WERI-Rb-1 (cell line): ENCODE data around the gene NTRK2.

ENCODE experiments used
- DNase-seq: peaks from one replicate; pipeline ENCODE4 v3.0.0-alpha.2; 2020
- H3K27ac ChIP-seq: fragments of 250-450 bp; sonication (Bioruptor Pico); 2 replicates; pipeline ENCODE4 v1.5.1; 2020; ENCODE audit warnings: mild to moderate bottlenecking, moderate library complexity
- H3K27me3 ChIP-seq: fragments of 250-450 bp; sonication (Bioruptor Pico); 2 replicates; pipeline ENCODE4 v1.5.1; 2021; ENCODE audit warnings: mild to moderate bottlenecking, low read depth, moderate library complexity; ENCODE audit not compliant: insufficient read depth, severe bottlenecking
- H3K36me3 ChIP-seq: fragments of 250-450 bp; sonication (Bioruptor Pico); 2 replicates; pipeline ENCODE4 v1.5.1; 2020; ENCODE audit warnings: mild to moderate bottlenecking, moderate library complexity
- H3K4me3 ChIP-seq: 2 replicates; pipeline ENCODE4 v1.5.1; 2011; ENCODE audit warnings: low read depth, mild to moderate bottlenecking, control low read depth, low read length
- H3K9me3 ChIP-seq: fragments of 250-450 bp; sonication (Bioruptor Pico); 2 replicates; pipeline ENCODE4 v1.5.1; 2021; ENCODE audit warnings: mild to moderate bottlenecking, moderate library complexity; ENCODE audit not compliant: severe bottlenecking
- CTCF ChIP-seq: IDR thresholded peaks from 2 replicates; pipeline ENCODE4 v1.5.1; 2011; ENCODE audit warnings: low read depth, mild to moderate bottlenecking, control low read depth, inconsistent platforms, low read length

NTRK2 gene

DNA sequence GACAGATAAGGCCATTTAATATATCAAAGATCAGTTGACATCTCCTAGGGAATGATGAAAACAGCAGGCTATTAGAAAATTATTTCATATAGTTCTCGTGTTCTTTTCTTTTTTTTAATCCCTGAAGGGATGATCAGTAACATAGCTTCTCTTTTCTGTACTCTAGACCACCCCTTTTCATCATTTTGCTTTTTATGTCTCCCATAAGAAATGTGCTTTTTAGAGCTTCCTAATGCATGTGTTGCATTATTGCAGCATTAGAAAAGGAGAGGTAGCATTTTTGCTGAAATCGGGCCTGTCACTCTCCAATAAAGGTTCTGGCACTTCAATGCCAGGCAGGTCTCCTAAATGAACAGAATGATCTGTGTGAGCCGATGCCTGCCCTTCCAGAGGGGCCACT is 143.3 kb downstream of the NTRK2 start:
- TF ChIP-seq CTCF: no peak
- DNase-seq: no peak
- Histone ChIP-seq H3K9me3 (no peaks in the 10 kb centered on the region), H3K36me3 (no peaks in the 10 kb centered on the region), H3K4me3 (no peak overlapping the region), H3K27me3 (peaks cover 60% of the 10 kb centered on the region), H3K27ac (no peak overlapping the region)

DNA sequence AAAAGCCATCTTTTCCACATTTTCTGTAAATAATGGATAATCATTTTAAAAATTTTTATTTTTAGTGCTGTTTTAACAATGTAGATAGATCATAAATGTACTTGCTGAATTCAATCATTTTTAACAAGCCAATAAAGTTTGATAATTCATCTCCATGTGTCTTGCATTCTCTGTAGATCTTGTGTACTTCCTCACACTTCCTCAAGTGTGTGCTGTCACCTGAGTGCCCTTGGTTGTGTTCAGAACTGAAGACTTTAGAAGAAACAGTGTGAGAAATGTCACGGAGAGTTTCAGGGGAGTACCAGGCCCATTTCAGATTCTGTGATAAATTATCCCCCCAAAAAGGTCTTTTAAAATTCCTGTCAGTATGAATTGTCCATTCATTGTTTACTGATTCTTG is 146.0 kb downstream of the NTRK2 start:
- no peak for DNase-seq
- Histone ChIP-seq H3K9me3 (no peaks in the 10 kb centered on the region), H3K4me3 (no peak overlapping the region), H3K27me3 (peaks cover 75% of the 10 kb centered on the region), H3K36me3 (no peaks in the 10 kb centered on the region), H3K27ac (no peak overlapping the region)
- no peak for TF ChIP-seq CTCF

- TF ChIP-seq CTCF: no peak
- no peak for DNase-seq
- Histone ChIP-seq H3K27me3 (peaks cover 78% of the 10 kb centered on the region), H3K9me3 (no peaks in the 10 kb centered on the region), H3K4me3 (no peak overlapping the region), H3K36me3 (no peaks in the 10 kb centered on the region), H3K27ac (no peak overlapping the region)
Measured at GRCh38 chr9:84817038-84817437, 147.5 kb downstream of the NTRK2 start.

GRCh38 chr9:84818791-84819190 is 149.3 kb downstream of the NTRK2 start:
- DNase-seq: no peak
- Histone ChIP-seq H3K36me3 (no peaks in the 10 kb centered on the region), H3K27me3 (peaks cover 77% of the 10 kb centered on the region), H3K9me3 (no peaks in the 10 kb centered on the region), H3K4me3 (no peak overlapping the region), H3K27ac (no peak overlapping the region)
- TF ChIP-seq CTCF: no peak

- H3K9me3 ChIP-seq: no peaks in the 10 kb centered on the region
- H3K27me3 ChIP-seq: peaks cover 78% of the 10 kb centered on the region
- DNase-seq: no peak
- H3K27ac ChIP-seq: no peak overlapping the region
- H3K36me3 ChIP-seq: no peaks in the 10 kb centered on the region
- TF ChIP-seq CTCF: no peak
- no peak overlapping the region for H3K4me3 ChIP-seq
Measured at GRCh38 chr9:84819491-84819991, 150.0 kb downstream of the NTRK2 start.

DNA sequence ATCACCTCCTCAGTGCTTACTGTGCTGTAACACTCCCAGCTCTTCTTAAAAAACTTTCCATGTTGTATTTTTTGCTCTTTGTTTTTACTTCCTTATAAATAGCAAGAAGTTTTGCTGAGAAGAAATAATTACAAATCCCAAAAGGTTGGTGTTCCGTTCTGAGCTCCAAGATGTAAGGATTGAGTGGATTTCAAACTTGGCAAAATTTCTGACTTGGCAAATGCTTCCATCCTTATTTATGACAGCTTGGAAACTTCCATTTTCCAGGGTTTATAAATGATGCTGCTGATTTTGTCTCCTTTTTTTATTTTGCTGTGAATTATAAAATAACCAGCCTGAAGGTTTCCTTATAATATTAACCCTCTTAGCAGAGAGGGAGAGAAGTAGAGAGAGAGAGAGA is 151.9 kb downstream of the NTRK2 start:
- DNase-seq: no peak
- H3K27me3 ChIP-seq: peaks cover 74% of the 10 kb centered on the region
- no peak overlapping the region for H3K4me3 ChIP-seq
- no peak for TF ChIP-seq CTCF
- H3K9me3 ChIP-seq: no peaks in the 10 kb centered on the region
- no peak overlapping the region for H3K27ac ChIP-seq
- H3K36me3 ChIP-seq: no peaks in the 10 kb centered on the region
